ENCODE data around the gene RPS2. TPM values are rescaled to one million over a fixed set of nuclear protein-coding genes. Genes with fewer than 3 reads are reported as not detected.
A peak's percentile ranks its signal among the peaks of the same experiment; 100 is the strongest.
"Not testable (repeated sequence)": the region's sequence is repeated elsewhere in the genome, so short reads cannot be mapped to it uniquely, and the experiment has no call there.

RPS2 gene
- total and polyA plus RNA-seq, 2 experiments from 2014 or later = 1,449 to 1,991 TPM

DNA sequence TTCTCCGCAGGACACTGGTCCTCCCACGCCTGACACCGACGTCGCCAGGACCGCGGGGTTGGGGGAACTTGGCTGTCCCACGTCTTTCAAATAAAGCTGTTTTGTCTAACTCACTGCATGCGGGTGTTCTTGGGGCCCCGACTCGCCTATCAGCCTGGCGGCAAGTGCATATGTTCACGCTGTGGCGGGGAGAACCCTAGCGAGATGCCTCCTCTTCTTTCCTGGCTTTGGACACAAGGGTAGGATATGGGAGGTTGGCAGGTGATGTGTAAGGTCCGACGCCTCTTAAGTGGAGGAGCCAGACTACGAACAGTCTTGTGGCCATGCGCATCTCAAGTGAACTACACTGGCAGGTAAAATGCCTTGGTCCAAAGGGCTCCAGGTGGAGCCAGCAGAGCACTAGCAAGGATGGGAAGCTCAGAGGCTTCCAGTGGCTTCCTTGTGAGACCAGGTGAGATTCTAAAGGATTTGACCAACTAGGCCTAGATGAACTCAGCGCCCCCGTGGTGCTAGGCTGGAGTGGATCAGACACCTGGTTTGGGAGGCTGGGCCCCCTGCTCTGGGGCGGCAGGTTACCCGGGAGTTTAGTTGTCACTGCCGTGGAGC, 873 bp upstream of the RPS2 start:
- peak overlapping the region; percentile 66 for H2AFZ ChIP-seq
- no peak for DNase-seq (ENCODE audit: low spot score)

DNA sequence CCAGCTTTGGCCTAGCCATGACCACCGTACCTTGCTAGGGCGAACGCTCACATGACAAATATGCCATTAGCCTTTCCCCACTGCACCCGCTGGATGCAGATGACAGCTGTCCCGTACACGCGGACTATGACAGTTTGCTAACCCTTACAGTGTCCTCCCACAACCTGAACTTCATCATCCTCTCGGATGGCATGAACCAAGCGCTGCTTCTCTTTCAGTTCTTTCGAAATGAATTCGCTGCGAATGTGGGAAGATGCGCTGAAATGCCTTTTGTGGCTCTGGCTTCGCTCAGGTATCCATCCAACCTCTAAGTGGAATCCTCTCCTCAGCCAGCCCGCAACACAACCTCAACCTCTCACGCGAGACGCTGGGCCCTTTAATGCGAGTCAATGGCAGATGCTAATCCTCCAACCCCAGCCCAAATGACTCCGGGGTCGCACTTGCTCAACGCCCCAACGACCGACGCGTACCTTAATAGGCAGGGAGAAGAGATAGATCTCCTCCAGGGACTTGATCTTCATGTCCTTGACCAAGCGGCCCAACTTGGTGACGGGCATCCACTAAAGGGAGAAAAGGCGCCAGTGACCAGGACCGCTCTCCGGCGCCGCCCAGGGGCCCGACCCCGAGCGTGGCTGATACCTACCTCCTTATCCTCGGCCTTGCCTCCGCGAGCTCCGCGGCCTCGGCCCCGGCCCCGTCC, 670 bp downstream of the RPS2 start:
- Histone ChIP-seq H3K9me3 (ENCODE audit: low read depth) (no peaks in the 10 kb centered on the region), H4K20me1 (ENCODE audit: insufficient read depth, poor library complexity, severe bottlenecking) (peaks cover 26% of the 10 kb centered on the region), H3K79me2 (peaks cover 44% of the 10 kb centered on the region), H2AFZ (no peak overlapping the region), H3K9me2 (replicated peaks; ENCODE audit: insufficient read depth) (no peaks in the 10 kb centered on the region), H3K4me3 (peak overlapping the region; percentile 57), H3K4me1 (ENCODE audit: insufficient read depth) (peaks cover 18% of the 10 kb centered on the region), H3K36me3 (replicated peaks; ENCODE audit: insufficient read depth, low read depth) (no peaks in the 10 kb centered on the region), H3K4me2 (peak overlapping the region; percentile 92), H3K27me3 (no peaks in the 10 kb centered on the region), H3K27ac (peak overlapping the region; percentile 87)
- DNase-seq (ENCODE audit: low spot score) = peak; percentile 60
- no peak for TF ChIP-seq EZH2 (IDR thresholded peaks at IDR 0.05; ENCODE audit: borderline replicate concordance)
- TF ChIP-seq, protein P1, sequence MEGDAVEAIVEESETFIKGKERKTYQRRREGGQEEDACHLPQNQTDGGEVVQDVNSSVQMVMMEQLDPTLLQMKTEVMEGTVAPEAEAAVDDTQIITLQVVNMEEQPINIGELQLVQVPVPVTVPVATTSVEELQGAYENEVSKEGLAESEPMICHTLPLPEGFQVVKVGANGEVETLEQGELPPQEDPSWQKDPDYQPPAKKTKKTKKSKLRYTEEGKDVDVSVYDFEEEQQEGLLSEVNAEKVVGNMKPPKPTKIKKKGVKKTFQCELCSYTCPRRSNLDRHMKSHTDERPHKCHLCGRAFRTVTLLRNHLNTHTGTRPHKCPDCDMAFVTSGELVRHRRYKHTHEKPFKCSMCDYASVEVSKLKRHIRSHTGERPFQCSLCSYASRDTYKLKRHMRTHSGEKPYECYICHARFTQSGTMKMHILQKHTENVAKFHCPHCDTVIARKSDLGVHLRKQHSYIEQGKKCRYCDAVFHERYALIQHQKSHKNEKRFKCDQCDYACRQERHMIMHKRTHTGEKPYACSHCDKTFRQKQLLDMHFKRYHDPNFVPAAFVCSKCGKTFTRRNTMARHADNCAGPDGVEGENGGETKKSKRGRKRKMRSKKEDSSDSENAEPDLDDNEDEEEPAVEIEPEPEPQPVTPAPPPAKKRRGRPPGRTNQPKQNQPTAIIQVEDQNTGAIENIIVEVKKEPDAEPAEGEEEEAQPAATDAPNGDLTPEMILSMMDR (IDR thresholded peaks at IDR 0.05; ENCODE audit: poor library complexity) = peak; percentile 5
- 3% methylated on average over 32 of the region's 44 CpGs for WGBS (ENCODE audit: low lambda C conversion rate, missing lambda C conversion rate)

More for the DNA sequence above, 873 bp upstream of the RPS2 start:
- 28% methylated on average over 22 of the region's 24 CpGs for WGBS (ENCODE audit: low lambda C conversion rate, missing lambda C conversion rate)
- Histone ChIP-seq H3K4me1 (ENCODE audit: insufficient read depth) (peaks cover 10% of the 10 kb centered on the region), H3K9me2 (replicated peaks; ENCODE audit: insufficient read depth) (no peaks in the 10 kb centered on the region), H3K9me3 (ENCODE audit: low read depth) (no peaks in the 10 kb centered on the region), H4K20me1 (ENCODE audit: insufficient read depth, poor library complexity, severe bottlenecking) (peaks cover 26% of the 10 kb centered on the region), H3K79me2 (peaks cover 33% of the 10 kb centered on the region), H3K4me3 (peak overlapping the region; percentile 51), H3K4me2 (peak overlapping the region; percentile 78), H3K36me3 (replicated peaks; ENCODE audit: insufficient read depth, low read depth) (no peaks in the 10 kb centered on the region), H3K27ac (peak overlapping the region; percentile 96), H3K27me3 (no peaks in the 10 kb centered on the region)
- TF ChIP-seq EZH2phosphoT487 (IDR thresholded peaks at IDR 0.05; ENCODE audit: low read depth, severe bottlenecking, unreplicated experiment) (no peak), EZH2 (IDR thresholded peaks at IDR 0.05; ENCODE audit: borderline replicate concordance) (no peak)
- TF ChIP-seq, protein P1 (IDR thresholded peaks at IDR 0.05; ENCODE audit: poor library complexity) = no peak

DNA sequence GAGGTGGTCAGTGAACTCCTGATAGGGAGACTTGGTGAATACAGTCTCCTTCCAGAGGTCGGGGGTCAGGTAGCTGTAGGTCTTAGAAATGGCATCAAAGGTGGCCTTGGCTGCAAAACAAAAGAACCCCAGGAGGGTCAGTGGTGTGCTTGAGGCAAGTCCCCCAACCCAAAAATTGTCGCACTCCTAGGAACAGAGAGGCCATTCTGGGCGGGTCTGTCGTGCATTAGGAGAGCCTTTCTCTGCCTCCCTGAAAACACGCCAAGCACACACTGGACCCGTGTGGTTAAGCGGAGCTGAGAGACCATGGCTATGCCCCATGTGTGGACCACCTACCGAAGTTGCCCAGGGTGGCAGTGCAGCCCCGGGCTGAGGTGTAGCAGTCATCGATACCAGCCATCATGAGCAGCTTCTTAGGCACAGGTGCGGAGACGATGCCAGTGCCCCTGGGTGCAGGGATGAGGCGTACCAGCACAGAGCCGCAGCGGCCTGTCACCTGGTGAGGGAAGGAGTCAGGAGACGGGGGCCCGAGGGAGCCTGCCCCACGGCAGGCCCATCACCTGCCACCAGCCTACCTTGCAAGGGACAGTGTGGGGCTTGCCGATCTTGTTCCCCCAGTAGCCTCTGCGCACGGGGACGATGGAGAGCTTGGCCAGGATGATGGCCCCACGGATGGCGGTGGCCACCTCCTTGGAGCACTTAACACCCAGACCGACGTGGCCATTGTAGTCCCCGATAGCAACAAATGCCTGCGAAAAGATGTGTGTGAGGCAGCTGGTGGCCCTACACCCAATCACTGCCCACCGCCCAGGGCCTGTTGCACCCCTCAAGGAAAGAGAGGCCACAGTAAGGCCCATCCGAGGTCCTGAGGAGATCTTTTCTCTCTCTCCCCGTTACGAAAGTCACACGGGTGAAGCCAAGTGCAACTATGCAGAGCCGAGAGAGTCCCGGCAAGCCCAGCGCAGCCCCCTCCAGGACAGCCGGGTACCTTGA, 2.2 kb downstream of the RPS2 start:
- H3K27me3 ChIP-seq; H3K27ac ChIP-seq; DNase-seq (ENCODE audit: low spot score); H3K36me3 ChIP-seq (replicated peaks; ENCODE audit: insufficient read depth, low read depth); H3K9me2 ChIP-seq (replicated peaks; ENCODE audit: insufficient read depth); H3K4me3 ChIP-seq; H3K9me3 ChIP-seq (ENCODE audit: low read depth); H2AFZ ChIP-seq: not testable (repeated sequence)
- Histone ChIP-seq H3K79me2 (peaks cover 44% of the 10 kb centered on the region), H3K4me2 (peak overlapping the region; percentile 92), H4K20me1 (ENCODE audit: insufficient read depth, poor library complexity, severe bottlenecking) (peaks cover 26% of the 10 kb centered on the region), H3K4me1 (ENCODE audit: insufficient read depth) (peaks cover 19% of the 10 kb centered on the region)
- 90% methylated on average over 37 of the region's 37 CpGs for WGBS (ENCODE audit: low lambda C conversion rate, missing lambda C conversion rate)
